ENCODE results near the gene ANO1. TPM values are rescaled to one million over a fixed set of nuclear protein-coding genes. Genes with fewer than 3 reads are reported as not detected.
A peak's percentile ranks its signal among the peaks of the same experiment; 100 is the strongest.

The ANO1 gene
- total and polyA plus RNA-seq, 12 donors: 0.67 to 6.7 (median 2.2) TPM

GRCh38 chr11:70104419-70104818 is 26.3 kb downstream of the ANO1 start:
- TF ChIP-seq, protein P1, sequence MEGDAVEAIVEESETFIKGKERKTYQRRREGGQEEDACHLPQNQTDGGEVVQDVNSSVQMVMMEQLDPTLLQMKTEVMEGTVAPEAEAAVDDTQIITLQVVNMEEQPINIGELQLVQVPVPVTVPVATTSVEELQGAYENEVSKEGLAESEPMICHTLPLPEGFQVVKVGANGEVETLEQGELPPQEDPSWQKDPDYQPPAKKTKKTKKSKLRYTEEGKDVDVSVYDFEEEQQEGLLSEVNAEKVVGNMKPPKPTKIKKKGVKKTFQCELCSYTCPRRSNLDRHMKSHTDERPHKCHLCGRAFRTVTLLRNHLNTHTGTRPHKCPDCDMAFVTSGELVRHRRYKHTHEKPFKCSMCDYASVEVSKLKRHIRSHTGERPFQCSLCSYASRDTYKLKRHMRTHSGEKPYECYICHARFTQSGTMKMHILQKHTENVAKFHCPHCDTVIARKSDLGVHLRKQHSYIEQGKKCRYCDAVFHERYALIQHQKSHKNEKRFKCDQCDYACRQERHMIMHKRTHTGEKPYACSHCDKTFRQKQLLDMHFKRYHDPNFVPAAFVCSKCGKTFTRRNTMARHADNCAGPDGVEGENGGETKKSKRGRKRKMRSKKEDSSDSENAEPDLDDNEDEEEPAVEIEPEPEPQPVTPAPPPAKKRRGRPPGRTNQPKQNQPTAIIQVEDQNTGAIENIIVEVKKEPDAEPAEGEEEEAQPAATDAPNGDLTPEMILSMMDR (IDR thresholded peaks at IDR 0.05): no peak
- TF ChIP-seq POLR2A (IDR thresholded peaks at IDR 0.05): no peak
- H3K9me3 ChIP-seq (replicated peaks in 1 of 3): no peaks in the 10 kb centered on the region
- H3K27ac ChIP-seq: peak overlapping the region in 1 of 5 donors; percentile 32
- WGBS, 4 donors: 69 to 82% (median 73%) methylated on average over 5 to 9 of the region's 9 CpGs
- intact Hi-C loops (cut with DNase I): no loop called here
- no peaks in the 10 kb centered on the region for H3K4me1 ChIP-seq (replicated peaks in 1 of 2)
- DNase-seq: no peak
- no peaks in the 10 kb centered on the region for H3K27me3 ChIP-seq
- no peaks in the 10 kb centered on the region for H3K36me3 ChIP-seq (replicated peaks in 1 of 2)
- H3K4me3 ChIP-seq: no peak overlapping the region

DNA sequence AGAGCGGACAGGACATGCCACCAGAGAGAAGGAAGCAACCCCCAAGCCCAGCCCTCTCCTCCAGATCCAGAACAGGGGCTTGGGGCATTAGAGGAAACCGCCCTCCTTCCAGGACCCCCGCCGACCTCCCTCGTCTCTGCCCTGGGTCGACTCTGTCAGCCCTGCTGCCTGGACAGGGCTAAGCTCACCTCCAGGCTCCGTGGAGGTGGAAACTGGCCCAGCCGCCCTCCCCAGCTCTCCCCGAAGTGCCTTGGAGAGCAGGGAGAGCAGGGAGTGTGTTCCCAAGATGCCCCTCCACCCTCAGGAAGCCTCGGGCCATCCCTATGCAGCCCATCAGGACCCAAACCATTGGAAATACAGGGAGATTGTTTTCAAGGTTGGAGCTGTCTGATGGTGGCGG is 26.8 kb downstream of the ANO1 start:
- H3K4me3 ChIP-seq: no peak overlapping the region
- H3K36me3 ChIP-seq (replicated peaks in 1 of 2): no peaks in the 10 kb centered on the region
- H3K4me1 ChIP-seq (replicated peaks in 1 of 2): no peaks in the 10 kb centered on the region
- no peaks in the 10 kb centered on the region for H3K9me3 ChIP-seq (replicated peaks in 1 of 3)
- TF ChIP-seq, protein P1 (IDR thresholded peaks at IDR 0.05): no peak
- TF ChIP-seq POLR2A (IDR thresholded peaks at IDR 0.05): no peak
- H3K27me3 ChIP-seq: no peaks in the 10 kb centered on the region
- no peak overlapping the region for H3K27ac ChIP-seq
- intact Hi-C loops (cut with DNase I): no loop called here
- 63 to 100% (median 87%) methylated on average over 1 to 11 of the region's 11 CpGs for WGBS, 4 donors
- DNase-seq: no peak

DNA sequence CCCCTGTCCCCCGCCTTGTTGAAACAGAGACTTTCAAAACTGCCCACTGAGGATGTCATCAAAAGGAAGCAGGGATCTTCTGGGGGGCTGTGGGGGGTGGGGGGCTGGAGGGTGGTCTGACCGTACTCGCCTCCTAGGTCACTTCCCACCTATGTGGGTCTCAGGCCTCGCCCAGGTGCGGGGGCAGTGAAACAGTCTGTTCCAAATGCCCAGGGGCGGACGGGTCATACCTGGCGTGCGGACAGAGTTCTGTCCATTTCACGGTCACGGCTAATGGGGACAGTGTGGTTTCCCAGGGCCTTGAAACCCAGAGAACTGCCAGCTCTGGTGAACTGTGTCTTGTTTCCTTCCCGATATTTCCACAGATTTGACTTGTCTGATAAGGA is 27.2 kb downstream of the ANO1 start:
- no peaks in the 10 kb centered on the region for H3K9me3 ChIP-seq (replicated peaks in 1 of 3)
- intact Hi-C loops (cut with DNase I): no loop called here
- 83 to 91% (median 86%) methylated on average over 6 to 12 of the region's 12 CpGs for WGBS, 4 donors

DNA sequence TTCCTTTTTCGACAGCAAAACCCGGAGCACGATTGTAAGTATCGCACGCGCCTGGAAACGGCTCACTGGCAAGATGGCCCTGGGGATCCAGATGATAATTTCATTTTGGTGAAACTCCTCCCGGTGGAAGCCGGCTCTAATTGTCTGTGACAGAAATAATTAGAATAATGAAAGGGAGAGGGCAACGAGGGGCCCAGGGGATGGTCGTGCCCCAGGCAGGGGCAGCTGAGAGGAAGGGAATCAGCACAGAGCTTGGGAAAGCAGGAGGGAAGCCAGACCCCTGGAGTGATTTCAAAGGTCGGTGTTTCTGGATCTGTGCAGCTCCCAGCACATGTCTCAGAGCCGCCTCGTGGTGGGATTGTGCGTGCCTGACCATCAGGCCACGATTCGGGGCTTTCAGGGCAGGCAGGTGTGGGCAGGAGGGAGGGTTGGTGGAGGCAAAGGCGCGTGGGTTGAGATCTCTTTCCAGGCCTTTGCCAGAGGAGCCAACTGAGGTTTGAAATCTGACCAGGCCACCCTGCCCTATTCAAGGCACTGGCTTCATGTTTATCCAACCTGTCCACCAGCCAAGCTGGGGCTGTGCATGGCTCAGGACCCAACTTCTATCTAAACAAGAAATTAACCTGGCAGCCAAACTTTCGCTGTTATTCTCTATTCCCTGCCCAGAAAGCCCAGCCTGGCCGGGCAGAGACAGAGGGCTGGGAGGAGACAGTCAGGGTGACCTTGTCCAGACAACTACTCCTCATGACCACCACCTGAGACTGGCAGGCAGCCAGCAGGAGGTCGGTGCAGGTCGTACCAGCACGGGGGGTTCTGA is 27.8 kb downstream of the ANO1 start:
- 67 to 85% (median 70%) methylated on average over 21 to 24 of the region's 24 CpGs for WGBS, 4 donors
- Histone ChIP-seq H3K4me3 (no peak overlapping the region), H3K4me1 (replicated peaks in 1 of 2) (no peaks in the 10 kb centered on the region), H3K9me3 (replicated peaks in 1 of 3) (no peaks in the 10 kb centered on the region), H3K27ac (peak overlapping the region in 1 of 5 donors; percentile 10), H3K36me3 (replicated peaks in 1 of 2) (no peaks in the 10 kb centered on the region), H3K27me3 (no peaks in the 10 kb centered on the region)
- intact Hi-C loops (cut with DNase I): no loop called here
- TF ChIP-seq POLR2A (IDR thresholded peaks at IDR 0.05): no peak
- TF ChIP-seq, protein P1 (IDR thresholded peaks at IDR 0.05): no peak
- peak in 4 of 7 donors; percentile 15 to 31 (median 21) for DNase-seq

More for the DNA sequence above, 27.2 kb downstream of the ANO1 start:
- DNase-seq: no peak
- TF ChIP-seq POLR2A (IDR thresholded peaks at IDR 0.05): no peak
- TF ChIP-seq, protein P1 (IDR thresholded peaks at IDR 0.05): no peak
- Histone ChIP-seq H3K36me3 (replicated peaks in 1 of 2) (no peaks in the 10 kb centered on the region), H3K27ac (no peak overlapping the region), H3K27me3 (no peaks in the 10 kb centered on the region), H3K4me3 (no peak overlapping the region), H3K4me1 (replicated peaks in 1 of 2) (no peaks in the 10 kb centered on the region)
